ENCODE results near the gene CYB561D1.

The CYB561D1 gene

DNA sequence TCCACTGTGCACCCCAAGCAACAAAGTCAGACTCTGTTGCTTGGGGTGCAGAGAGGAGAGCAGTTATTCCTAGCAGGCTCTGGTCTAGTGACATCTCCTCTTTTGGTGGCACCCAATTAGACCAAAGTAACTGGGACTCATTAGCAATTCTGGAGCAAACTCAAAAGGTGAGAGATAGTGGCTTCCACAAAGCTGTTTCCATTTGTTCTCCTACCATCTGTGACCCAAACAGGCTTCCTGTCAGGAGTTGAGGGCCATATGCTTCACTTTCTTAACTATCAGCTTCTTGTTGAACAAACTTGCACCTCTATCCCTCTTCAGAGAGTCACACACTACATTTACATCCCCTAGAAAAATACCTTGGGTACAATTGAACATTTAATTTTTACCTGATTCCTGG lies 11.7 kb upstream of the CYB561D1 start:
- no peak for DNase-seq

DNA sequence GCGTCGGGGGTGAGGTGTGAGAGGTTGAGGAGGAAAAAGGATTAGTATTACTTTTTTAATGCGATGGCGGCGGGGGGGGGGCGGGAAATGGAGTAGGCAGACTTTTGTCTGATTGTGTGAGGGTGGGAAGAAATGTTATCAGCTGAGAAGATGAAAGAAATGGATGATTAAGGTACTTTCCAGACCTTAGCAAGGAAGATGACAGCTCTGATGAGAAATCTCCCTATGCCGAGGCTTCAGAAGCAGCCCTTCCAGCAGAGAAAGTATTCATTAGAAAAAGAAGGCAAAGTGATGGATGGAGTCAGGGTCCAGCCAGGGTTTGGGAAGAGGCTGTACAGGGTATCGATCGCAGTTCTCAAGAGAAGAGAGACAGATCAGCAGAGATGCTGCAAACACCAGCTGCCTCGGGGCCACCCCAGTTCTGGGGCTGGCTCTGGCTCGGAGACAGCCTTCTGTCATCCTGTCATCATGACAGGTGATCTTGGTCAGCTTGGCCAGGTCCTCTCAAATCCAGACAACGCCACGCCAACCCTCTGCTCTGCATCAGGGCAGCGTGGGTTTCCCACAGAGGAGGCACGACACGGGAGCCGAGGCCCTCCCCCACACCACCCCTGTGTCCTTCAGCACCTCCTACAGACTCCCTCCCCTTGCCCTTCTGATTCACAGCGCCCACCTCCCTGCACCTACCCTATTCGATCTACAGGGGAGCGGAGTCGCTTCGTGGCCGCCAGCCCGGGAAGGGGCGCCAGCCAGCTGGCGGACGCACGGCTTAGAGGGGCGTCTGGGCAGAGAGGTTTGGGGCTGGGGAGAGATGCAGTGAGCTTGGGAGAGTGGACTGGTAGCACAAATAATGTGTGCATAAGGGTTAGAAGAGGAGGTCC lies 10.9 kb upstream of the CYB561D1 start:
- no peak for DNase-seq

DNA sequence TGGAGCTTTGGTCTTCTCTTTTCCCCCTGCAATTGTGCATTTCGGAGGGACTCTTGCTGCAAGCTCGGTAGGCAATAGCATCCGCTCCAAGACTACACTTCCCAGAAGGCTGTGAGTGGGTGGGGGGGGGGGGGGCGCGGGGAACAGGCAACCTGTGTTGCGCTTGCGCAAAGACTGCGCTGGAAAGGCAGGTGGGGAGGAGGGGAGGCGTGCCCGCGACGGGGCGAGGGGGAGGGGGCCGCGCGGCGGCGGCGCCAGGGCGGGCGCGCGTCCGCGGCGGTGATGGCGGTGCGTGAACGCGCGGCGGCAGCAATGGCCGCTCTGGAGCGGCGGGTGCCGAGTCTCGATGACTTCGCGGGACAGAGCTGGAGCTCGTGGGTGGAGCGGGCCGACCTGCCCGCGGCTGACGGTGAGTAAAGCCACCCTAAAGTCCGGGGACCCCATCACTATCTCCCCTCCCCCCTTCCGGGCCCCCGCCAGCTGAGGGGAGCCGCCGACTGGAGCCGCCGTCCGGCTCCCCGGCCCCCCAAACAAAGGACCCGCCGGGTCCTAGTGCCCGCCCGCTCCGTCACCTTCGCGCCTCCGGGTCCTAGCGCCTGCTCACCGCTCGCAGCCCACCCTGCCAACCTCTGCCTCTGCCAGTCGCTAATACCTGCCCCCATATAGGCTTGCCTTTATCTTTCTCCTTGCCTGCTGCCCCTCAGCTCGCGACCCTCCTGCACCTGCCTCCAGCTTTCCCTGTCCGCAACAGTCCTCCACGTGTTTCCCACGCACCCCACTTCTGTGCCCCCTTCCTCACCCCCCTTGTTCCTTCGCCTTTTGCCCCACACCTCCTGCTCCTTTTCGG lies 10.0 kb upstream of the CYB561D1 start, which contains the start of gene ATXN7L2:
TSS of gene ATXN7L2 (plus strand) at position 234 of the 847 bp plus-strand sequence. CDS start at position 283, 49 bp downstream.
- DNase-seq: peak; percentile 91

DNA sequence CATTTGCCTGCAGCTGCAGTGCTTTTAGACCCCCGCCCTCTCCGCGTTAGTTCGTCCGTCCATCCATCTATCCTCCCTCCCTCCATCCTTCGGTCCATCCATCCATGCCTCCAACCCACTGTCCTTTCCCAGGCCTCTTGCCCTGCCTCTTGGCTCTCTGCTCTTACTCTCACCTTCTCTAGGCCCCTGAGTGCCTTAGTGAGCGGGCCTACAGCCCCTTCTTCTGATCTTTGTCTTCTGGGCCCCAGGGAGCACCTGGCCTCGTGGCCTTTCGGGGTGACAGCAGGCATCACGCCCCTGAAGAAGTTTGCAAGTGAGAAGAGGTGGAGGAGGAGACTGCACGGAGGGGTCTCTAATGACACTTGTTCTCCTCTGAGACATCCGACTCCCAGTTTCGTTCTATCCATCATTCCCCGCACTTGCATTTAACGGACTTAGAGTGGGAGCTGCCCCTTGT lies 9.3 kb upstream of the CYB561D1 start:
- DNase-seq: no peak

DNA sequence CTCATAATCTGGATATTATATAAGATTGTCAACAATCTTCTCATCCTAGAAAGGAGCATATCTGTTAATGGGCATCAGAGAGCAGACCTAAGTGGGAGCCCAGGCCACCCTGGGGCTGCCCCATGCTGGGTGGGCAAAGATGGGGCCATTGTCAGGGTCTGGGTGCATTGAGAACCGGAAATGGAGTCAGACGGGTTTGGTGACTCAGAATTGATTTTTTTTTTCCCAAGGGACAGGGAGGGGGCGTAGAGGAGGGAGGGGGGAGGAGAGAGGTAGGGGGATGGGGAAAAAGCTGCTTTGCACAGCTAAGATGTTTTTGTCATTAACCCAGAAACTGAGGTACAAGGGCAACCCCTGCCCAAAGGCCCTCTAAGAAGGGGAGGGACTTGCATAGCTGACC lies 8.9 kb upstream of the CYB561D1 start:
- DNase-seq: no peak

DNA sequence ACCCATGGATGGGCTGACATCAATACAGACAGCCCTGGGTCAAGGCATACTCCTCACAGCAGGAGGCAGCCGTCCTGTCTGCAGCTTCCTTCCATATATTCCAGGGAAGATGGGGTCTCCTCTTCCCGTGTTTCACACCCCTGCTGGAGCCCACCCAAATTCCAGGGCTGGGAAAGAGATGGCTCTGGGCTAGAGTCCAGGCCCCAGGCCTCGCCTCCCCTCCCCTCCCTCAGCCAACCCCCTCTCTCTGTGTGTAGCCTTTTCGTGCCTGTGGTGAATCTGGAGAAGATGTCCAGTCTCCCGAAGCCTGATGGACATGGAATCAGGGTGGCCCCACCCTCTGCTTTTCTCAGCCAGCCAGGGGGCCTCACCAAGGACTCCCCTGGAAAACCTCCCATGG lies 6.6 kb upstream of the CYB561D1 start:
- DNase-seq: no peak

DNA sequence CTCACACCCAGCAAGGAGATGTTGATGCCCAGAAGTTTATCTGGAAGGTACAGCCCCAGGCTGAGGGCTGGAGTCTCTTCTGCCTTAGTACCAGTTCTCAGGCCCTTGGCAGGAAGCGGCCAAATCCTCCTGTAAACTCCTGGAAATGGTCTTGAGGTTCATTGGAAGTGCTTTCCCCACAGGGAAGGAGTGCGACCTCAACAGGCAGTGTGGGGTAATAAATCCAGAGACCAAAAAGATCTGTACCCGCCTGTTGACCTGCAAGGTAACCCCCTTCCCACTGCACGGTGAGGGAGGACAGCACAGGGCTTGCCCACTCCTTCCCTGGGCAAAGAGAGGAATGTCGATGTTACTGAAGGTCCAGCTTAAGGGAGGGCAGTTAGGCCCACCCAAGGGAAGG lies 5.7 kb upstream of the CYB561D1 start:
- no peak for DNase-seq

DNA sequence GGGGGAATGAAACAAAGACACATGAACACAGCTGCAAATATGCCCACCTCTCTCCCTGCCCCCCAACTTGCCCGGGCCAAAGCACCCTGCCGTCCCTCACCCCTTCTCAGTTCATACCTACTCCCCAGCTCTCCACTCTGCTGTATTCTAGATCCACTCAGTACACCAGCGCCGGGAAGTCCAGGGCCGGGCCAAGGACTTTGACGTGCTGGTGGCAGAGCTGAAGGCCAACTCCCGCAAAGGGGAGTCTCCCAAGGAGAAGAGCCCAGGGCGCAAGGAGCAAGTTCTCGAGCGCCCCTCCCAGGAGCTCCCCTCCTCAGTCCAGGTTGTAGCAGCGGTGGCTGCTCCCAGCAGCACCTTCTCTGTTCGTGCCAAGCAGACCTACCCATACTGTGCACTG lies 5.2 kb upstream of the CYB561D1 start:
- DNase-seq: no peak

DNA sequence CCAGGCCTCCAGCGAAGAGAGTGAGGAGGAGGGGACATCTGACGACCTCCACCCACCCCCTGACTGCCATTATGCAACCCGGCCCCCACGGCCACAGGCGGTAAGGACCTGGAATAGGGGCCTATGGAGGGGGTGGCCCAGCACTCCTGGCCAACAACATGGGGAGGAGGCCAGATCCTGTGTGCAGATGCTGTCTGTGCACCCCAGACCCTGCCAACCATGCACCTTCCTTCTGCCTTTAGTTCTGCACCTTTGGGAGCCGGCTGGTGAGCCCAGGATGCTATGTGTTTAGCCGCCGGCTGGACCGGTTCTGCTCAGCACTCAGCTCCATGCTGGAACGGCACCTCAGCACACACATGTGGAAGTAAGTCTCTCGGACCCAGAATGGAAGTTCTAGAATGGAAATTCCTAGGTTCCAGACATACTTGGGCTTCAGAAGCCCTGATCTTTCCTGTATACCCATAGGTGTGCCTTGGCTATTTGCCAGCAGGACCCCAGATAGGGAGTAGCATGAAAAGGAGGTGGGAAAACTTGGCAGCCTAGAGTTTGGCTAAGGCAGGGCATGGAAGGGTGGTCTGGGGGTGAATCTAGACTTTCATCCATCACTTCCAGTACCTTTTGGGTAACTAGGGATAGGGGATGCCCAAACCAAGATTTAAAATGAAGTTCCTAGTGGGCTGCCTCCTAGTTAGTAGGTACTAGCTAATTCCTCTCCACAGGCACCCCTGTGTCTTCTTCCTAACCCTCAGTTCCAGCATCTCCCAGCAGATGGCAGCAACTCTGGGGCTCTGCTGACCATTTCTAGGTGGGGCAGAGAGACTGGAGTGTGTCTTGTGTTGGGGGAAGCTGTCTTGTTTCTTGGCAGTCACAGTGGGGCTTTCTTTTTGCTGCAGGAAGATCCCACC lies 3.6 kb upstream of the CYB561D1 start:
- peak; percentile 17 for DNase-seq

DNA sequence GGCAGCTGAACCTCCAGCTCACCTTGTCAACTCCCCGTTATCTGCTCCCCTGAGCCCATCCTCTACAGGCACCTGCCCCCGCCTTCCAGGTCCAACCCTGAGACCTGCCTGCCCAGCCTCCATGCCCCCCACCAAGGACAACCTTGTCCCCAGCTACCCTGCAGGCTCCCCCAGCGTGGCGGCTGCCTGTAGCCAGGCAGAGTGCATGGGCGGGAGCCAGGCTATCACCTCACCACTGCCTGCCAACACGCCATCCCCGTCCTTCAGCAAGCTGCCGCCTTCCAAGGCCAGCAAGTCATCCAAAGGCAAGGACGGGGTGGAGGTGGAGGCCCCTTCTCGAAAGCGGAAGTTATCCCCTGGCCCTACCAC lies 3.0 kb upstream of the CYB561D1 start:
- DNase-seq: no peak

DNA sequence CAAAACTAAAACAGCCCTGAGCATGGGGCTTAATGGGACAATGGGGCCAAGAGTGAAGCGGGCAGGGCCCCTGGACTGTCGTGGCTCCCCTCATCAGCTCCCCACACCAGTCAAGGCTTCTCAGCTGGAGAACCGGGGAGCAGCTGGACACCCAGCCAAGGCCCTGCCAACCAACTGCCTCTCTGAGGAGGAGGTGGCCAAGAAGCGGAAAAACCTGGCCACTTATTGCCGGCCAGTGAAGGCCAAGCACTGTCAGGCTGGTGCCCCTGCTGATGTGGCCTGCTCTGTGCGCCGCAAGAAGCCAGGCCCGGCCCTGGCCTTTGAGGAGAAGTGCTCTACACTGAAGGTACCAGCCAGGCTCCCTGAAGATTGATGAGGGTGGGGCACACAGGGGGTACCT lies 2.5 kb upstream of the CYB561D1 start:
- no peak for DNase-seq

DNA sequence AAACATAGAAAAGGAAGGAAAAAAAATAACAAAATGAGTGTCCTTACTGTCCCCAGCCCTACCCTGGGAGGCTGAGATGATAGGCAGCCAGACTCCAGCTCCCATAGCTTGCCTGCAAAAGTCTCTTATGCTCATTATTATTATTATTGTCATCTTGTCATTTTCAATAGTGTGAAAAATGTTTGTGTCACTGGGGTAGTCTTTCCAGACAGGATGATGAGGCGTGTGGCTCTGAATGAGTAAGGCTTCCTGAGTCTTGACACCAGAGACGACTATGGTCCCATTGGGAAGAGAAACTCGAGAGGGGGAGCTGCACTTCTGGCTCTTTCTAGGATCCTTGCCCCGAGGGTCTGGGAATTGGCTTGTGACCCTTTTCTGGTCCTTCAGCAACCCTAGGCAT lies 1.1 kb upstream of the CYB561D1 start:
- DNase-seq: no peak

DNA sequence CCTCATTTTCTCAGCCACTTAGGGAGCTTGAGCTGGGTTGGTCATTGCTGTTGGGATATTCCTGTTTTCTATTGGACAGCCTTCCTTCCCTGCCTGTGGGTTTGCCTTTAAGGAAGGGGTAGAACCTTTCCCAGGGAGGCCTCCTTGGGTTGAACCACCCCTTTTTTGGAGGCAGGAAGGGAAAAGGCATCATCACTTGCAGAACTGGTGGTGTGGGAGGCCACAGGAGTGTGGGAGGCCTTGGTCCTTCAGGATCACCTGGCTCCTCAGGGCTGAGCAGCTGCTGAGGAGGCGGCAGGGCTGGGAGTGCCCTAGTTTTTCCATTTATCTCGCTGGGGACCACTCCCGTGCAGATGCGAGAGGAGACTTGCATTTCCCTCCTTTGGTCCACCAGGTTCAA lies 667 bp upstream of the CYB561D1 start:
- no peak for DNase-seq

DNA sequence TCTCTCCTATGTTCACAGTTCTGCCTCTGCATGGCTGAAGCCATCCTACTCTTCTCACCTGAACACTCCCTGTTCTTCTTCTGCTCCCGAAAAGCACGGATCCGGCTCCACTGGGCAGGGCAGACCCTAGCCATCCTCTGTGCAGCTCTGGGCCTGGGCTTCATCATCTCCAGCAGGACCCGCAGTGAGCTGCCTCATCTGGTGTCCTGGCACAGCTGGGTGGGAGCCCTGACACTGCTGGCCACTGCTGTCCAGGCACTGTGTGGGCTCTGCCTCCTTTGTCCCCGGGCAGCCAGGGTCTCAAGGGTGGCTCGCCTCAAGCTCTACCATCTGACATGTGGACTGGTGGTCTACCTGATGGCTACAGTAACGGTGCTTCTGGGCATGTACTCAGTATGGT lies 1.8 kb downstream of the CYB561D1 start:
- no peak for DNase-seq

DNA sequence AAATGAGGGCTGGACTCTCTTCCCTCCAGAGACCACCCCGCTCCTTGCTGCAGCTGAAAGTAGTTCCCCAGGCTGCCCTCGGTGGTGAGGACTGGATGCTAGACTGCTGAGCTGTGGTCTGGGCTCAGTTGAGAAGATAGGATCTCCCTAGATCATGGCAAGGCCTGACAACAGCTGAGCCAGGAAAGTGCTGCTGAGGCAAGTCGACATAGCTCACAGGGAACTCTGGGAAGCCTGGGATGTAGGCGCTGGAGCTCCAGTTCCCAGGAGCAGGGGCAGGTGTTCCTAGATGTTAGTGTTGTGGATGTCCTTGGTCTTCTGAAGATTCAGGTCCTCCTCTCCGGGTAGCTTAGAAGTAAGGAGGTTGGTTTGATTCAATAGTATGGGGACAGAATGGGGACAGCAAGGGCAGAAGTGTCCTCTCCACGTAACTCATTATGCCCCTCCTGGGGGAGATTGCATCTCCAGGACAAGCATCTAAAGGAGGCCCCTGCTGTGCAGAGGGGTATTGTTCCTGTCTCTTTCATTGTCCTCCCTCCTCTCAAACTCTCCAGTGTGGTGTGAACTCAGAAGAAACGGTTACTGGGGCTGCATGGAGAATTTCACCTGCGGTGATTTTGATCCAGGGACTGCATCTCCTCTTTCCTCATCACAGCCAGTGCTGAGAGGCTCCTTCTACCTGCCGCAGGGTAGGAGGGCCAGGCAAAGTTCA lies 3.7 kb downstream of the CYB561D1 start:
- DNase-seq: no peak

DNA sequence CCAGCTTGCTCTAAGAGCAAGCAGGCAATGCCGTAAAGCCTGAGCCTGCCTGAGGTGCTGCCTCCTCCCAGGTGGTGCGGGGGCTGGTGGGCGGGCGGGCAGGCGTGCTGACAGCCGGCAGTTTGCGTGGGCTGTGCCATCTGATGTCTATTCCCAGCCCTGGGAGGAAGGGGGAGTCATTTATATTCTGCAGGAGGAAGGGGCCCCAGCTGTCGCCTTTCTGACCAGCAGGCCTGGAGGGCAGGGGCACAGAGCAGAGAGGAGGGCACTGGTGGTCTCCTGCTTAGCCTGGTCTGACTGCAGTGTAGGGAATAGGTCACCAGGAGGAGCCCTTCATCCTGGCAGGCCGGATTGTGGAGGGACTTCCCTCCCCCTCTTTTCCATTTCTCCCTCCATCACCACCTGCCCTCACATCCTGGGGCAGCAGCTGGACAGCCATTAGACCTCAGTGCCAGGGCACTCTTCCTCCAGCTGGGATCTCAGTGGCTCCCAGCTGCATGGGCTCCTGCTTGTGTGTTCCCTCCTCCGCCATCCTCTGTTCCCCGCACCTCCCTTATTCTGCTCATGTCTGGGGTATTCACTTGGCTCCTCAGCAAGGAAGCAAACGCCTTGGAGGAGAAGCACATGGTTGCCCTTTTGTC lies 4.4 kb downstream of the CYB561D1 start:
- no peak for DNase-seq

DNA sequence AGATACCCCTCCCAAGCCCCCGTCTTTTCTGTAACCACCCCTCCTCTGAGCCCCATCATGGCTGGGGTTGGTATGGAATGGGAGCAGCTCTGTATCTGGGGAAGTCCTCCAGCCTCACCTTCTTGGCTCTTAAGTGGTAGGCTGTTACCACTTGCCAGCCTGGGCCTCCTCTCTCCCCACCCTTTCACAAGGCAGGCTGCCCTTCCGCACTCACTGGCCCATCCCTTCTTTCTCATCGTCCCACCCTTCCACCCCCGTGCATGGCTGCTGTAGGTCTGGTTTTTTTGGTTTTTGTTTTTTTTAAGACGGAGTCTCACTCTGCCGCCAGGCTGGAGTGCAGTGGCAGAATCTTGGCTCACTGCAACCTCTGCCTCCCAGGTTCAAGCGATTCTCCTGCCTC lies 5.2 kb downstream of the CYB561D1 start:
- DNase-seq: no peak

DNA sequence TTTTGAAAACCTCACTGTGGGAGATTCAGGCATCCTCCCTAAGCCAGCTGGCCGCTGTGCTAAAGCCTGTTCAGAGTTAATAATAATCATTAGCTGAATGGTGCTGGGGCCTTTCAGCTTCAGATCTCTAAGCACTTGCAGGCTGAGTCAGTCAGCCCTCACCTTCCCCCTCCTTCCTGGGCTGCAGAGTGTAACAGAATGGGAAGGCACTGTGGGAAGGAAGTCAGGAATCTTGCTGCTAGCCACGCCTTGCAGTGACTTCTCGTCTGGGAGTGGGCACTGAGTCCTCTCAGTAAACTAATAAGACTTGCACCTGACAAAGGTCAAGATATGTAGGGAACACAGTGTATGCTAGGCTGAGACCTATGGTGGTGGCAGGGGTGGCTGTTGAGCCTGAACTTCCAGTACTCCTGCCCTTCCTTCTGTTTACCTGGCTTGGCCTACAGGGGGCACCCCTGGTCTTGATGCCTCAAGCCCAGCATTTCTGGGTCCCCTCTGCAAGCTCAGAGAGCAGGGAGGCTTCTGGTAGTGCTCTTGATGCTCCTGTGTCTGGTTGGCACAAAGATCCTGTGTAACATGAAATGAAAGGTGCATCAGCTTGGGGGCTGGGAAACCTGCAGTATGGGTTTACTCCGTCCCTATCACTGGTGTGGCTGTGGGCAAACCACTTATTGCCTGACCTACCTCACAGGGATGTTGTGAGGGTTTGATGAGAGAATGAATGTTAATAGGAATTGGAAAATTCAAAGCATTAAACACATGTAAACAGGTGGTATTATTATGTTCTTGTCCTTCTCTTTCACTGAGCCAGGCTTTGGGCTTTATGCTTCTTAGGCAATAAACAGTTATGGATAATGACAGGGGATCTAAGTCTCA lies 6.0 kb downstream of the CYB561D1 start:
- no peak for DNase-seq

DNA sequence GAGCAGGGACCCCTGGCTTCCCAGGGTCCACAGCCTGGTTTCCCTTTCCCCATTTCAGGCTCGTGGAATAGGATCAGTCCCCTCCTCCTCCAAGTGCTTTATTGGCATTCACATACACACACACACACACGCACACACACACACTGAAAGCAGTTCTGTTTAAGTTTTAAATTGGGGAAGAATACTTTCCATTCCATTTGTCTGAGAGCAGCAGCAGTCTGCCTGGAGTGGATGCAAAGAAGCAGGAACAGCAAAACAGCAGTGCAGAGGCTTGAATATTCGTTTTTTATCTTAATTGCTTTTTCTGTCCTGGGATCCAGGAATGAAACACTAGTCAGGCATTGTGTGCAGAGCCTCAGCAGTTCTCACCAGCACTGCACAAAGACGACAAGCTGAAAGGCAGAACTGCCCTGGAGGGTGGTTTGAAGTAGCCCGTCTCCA lies 7.1 kb downstream of the CYB561D1 start:
- DNase-seq: no peak

DNA sequence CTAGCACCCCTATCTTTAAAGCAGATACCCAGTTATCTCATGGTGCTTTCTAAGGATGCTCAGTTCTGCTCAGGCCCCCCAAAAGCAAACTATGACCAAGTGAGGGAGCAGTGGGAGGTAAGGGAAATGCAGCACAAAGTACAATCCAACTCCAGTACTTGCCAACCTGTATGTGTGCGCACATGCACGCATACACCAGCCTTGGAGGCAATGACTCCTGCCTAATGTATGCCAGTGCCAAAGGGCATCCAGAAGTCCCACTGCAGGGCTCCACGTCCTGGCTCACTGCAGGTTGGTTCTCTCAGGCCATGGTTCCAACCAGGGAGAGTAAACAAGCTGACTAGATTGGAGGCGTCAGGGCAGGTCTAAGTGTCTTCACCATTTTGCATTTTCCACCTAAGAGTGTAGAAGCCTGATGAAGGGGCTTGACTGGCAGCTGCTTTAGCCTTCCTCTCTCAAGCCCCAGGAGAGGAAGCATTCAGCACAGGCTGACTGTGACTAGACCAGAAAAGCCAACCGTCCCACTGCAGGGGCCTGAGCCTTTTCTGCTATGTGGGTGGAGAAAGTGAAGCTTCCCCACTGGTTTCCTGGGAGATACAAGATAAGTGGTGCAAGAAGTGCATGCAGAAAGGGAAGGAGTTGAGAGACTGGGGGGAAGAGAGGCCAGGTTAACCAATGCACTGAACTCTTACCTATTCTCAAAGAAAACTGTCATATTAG lies 7.9 kb downstream of the CYB561D1 start:
- no peak for DNase-seq
